IPS DF 4.7 (cell line): Measurements from ENCODE around the gene SYT8.

Source experiments
- DNase-seq: peaks from one replicate; pipeline ENCODE4 v3.0.0-alpha.2; 2013; ENCODE audit warnings: low spot score; ENCODE audit errors: extremely low read depth

SYT8 gene

DNA sequence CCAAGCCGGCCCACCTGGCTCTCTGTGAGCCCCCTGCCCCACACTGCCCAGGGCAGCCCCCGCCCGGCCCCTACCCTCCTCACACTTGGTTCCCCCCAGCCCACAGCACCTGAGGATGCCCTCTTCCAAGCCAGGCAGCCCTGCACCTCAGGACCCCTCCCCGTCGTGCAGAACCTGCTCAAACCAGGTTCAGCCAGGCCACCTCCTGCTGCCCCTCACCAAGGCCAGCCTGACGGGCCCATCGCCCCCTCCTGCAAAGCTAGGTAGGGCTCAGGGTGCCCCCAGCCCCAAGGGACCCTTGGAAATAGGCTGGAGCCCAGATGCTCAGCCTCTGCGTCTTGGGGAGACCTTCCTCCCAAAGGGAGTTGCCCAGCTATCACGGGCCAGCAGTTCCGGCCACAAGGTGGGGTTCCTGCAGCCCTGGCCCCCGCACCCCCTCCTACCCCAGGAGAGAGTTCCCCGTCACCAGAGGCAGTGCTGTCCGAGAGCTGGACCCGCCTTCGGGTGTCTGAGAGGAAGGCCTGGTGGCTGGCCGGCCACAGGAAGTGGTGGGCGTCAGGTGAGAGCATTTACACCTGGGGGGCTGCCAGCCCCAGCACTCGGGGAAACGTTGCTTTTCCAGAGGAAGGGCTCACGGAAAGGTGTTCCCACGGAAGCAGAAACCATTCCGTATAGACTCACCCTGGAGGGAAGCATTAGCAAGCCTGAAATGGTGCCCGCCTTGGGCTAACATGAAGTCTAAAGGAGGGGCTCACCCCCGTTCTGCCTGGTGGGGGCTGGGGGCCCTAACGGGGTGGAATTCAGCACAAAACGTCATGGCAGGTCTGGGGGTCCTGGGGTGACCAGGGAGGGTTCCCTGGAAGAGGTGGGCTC is 3.2 kb upstream of the SYT8 start:
- DNase-seq: no peak

- no peak for DNase-seq
Measured at GRCh38 chr11:1832211-1832919, 2.4 kb upstream of the SYT8 start.

GRCh38 chr11:1832920-1833295 is 1.9 kb upstream of the SYT8 start:
- no peak for DNase-seq

DNA sequence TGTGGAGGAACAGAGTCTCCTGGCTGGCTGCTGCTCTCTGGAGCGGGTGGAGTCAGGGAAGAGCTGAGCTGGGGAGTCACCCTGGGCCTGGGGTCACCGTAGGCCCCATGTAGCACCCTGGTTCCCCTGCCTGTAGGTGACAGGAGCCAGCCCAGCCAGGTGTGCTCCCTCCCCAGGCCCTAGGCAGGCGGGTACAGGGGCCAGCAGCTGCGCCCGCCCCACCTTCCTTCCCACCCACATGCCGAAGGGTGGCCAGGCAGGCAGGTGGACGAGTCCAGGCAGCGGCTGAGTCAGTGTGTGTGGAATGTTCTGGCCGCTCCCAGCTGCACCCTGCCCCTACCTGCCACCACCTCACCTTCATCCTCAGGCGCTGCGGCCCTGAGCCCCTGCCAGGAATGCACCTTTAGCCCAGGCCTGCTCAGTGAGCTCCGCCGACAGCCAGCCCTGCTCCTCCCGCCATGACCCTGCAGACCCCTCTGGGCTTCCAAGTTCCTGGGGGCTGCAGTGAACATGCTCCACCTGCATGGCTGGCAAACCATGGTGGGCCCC is 654 bp upstream of the SYT8 start:
- DNase-seq: no peak

GRCh38 chr11:1835671-1836010 is 851 bp downstream of the SYT8 start:
- no peak for DNase-seq

DNA sequence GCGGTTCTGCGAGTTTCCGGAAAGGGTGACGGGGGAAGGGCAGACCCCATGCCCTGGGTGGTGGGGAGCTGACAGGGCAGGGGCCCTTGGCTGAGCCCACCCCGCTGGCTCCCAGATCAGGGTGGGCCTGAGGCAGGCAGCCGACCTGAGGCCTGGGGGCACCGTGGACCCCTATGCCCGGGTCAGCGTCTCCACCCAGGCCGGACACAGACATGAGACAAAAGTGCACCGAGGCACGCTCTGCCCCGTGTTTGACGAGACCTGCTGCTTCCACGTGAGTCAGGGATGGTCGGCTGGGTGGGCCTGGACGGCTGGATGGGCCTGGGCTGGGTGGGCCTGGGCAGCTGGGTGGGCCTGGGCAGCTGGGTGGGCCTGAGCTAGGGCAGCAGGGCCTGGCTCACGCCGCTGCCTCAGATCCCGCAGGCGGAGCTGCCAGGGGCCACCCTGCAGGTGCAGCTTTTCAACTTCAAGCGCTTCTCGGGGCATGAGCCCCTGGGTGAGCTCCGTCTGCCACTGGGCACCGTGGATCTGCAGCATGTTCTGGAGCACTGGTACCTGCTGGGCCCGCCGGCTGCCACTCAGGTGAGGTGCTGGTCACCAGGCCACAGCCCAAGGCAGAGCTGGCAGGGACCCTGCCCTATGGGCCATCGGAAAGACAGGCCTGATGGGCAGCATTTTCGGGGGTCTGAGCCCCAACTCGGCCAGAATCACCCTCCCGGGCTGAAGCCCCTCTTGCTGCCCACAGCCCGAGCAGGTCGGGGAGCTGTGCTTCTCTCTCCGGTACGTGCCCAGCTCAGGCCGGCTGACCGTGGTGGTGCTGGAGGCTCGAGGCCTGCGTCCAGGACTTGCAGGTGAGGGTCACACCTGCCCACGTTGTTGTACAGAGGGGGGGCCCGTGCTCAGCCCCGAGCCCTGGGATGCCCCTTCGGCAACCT is 1.5 kb downstream of the SYT8 start:
- no peak for DNase-seq

DNA sequence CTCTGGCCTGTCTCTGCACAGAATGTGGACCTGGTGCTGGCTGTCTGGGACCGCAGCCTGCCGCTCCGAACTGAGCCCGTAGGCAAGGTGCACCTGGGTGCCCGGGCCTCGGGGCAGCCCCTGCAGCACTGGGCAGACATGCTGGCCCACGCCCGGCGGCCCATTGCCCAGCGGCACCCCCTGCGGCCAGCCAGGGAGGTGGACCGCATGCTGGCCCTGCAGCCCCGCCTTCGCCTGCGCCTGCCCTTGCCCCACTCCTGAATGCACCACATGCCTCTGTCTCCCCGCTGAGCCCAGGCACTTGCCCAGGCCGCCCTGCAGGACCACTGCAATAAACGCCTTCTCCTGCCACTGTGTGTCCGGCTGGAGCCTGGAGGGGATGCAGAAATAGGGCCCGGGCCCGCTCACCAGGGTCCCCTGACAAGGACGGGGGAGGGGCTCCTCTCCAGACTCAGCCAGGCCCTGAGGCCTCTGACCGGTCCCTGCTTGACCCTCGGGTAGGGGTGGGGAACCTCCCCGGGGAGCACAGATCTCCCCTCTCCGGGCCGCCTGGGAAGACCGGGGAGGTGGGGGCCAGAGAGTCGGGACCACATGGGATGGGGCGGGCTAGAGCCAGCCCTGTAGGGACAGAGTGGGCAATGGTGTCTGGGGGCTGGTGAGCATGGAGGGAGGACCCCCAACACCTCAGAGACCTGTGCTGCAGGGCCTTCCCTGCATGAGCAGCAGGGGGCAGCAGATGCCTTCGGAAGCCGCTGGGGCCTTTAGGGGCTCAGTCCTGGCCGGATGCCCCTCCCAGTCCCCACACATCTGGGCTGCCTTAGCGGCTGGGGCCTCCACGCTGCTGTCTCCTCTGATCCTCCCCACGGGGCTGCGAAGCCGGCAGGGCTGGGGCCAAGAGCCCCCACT is 2.6 kb downstream of the SYT8 start:
- peak; percentile 38 for DNase-seq

DNA sequence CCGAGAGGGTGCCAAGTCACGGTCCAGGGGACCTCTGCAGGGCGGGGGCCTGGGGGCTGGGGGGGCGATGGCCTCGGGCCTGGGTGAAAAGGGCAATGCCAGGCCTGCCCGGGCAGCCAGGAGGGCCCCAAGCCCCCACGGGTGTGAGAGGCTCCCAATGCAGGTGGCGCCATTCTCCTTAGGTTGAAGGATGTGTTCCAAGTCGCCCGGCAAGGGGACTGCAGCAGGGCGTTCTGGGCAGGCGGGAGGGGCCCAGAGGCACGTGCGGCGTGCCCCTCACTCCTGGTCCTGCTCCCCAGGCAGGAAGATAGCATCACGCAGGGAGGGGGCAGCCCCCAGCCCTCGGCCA is 3.3 kb downstream of the SYT8 start:
- no peak for DNase-seq

- no peak for DNase-seq
Measured at GRCh38 chr11:1838426-1839144, 3.8 kb downstream of the SYT8 start, which contains the start of gene TNNI2. Gene TNNI2, plus strand, starts transcription at chr11:1838981. Its CDS starts 716 bp downstream, at chr11:1839697.

DNA sequence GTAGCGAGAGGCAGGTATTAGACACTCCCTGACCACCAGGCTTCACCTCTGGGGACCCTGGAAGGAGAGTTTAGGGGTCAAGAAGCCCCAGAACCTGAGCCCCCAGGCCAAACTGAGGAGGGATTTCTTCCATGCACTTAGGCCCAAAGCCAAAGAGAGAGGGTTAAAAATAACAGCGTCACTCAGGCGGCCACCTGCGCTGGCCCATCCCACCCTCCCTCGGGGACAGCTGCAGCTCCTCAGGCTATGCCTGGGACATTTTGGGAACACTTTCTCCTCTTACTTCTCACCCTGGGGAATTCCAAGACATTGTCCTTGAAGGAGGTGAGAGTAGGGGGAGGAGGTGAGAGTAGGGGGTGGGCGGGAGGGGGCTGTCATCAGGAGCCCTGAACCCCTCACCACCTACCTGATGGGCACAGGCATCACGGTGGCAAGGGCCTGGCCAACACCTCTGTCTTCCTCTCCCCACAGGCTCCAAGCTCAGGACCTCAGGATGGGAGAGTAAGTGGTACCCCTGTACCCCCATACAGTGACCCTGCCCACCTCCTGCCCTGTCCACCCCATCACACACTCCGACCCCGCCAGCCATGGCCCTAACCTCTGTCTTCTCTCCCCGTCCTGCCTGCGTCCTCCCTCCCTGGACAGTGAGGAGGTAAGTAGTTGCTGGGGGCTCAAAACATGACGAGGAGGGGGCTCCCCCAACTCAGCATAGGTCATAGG is 4.6 kb downstream of the SYT8 start:
- DNase-seq: no peak

DNA sequence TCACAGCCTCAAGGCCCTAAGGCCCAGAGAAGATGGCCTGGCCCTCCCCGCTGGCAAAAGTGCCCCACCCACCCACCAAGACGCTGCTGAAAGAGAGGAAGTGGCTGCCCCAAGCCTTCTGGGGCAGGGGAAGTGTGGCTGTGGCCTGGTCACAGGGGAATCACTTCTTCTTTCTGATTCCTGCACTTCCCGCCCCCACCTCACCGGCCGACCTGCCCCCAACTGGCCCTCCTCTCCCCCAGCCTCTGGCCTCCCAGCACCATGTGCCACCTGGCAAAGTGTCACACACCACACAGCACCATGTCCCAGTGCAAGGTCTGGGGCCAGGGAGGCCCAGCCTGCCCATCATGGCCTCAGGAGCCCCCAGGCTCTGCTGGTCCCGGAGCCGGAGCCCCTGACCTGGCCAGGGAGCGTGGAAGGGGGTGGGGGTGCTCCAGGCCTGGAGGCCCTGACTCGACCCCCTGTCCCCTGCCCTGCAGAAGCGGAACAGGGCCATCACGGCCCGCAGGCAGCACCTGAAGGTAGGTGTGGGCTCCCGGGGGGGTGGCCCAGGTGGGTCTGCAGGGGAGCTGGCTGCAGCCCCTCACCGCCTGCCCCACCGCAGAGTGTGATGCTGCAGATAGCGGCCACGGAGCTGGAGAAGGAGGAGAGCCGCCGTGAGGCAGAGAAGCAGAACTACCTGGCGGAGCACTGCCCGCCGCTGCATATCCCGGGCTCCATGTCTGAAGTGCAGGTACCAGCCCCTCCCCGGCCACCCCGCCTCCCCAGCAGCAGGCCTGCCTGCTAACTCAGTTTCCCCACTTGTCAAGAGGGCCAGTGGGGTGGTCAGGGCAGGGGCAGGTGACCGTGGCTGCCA is 5.4 kb downstream of the SYT8 start:
- no peak for DNase-seq

- no peak for DNase-seq
Measured at GRCh38 chr11:1840780-1841480, 6.1 kb downstream of the SYT8 start.

DNA sequence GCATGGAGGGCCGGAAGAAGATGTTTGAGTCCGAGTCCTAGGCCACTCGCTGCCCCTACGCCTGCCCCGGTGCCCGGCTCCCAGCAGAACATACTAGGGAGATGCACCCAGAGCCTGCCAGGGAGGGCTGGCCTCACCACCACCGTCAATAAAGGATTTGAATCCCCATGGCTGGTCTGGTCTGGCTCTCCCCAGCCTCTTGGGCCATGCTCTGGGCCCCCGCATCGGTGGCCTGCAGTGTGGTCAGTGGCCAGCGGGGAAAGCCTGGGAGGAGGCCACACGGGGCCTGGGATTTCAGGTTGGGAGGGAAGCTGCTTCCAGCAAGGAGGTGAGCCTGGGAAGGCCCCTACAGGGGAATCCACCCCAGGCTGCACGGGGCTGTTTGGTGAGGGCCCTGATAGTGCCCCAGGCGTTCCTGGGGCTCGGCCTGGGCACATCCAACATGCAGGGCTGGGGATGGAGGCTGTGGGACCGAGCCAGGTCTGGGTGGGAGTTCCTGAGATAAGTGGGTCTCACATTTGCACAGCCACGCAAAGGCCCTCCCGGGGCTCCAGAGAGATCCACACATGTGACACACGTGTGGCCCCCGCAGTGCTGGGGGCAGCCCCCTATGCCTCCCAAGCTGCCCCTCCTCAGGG is 6.8 kb downstream of the SYT8 start:
- no peak for DNase-seq

- DNase-seq: no peak
Measured at GRCh38 chr11:1842149-1843097, 7.6 kb downstream of the SYT8 start.

DNA sequence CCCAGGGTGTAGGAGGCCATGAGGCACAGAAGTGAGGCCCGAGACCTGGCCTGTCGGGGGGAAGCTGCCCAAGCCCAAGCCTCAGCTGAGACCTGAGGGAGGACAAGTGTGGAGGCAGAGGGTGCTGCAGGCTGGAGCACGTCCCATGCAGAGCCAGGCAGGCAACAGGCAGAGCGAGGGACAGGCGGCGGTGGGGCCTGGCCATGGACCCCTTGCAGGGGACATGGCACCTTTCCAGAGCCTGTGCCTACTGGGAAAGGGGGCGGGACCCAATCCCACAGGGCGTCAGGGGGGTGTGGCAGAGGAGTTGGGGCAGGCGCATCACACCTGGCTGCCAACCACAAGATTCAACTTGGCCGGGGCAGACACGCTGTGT is 8.3 kb downstream of the SYT8 start:
- DNase-seq: no peak

- DNase-seq: no peak
Measured at GRCh38 chr11:1843796-1844195, 9.0 kb downstream of the SYT8 start.
